D721Med (cell line): ENCODE results near the gene UXS1.

Source experiments
- DNase-seq: peaks from one replicate; pipeline ENCODE4 v3.0.0; 2011; ENCODE audit warnings: low spot score; ENCODE audit not compliant: insufficient read length
- FAIRE-seq: peaks from 2 replicates; lab custom pipeline; 2011; peaks lifted over from hg19 to GRCh38; lab: Jason Lieb, UNC
- TF ChIP-seq, protein P1 (sequence below): IDR thresholded peaks from 2 replicates; pipeline ENCODE4 v1.5.1; 2012; ENCODE audit warnings: mild to moderate bottlenecking, control low read depth; ENCODE audit not compliant: insufficient read depth; ENCODE audit errors: missing control alignments

UXS1 gene

DNA sequence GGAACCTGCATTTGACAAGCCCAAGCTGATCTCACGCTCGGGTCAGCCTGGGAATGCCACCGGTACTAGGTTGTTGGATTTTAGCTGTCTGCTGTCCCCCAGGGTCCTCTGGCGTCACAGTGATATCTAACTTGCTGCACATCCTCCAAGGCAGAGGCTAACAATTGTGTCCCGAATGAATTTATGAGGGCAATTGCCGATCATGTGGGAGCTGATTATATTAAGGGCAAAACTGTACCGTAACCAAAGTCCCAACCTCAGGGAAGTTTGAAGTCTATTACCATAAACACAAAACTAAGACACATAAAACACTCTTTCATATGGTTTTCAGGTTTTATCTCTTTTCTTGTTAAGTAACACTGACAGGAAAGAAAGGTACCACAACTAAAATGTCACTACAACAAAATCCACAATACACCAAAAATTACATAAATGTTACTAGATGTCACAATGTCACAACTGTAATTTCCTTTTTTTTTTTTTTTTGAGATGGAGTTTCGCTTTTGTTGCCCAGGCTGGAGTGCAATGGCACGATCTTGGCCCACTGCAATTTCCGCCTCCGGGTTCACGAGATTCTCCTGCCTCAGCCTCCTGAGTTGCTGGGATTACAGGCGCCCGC lies 6.7 kb downstream of the UXS1 start:
- TF ChIP-seq, protein P1, sequence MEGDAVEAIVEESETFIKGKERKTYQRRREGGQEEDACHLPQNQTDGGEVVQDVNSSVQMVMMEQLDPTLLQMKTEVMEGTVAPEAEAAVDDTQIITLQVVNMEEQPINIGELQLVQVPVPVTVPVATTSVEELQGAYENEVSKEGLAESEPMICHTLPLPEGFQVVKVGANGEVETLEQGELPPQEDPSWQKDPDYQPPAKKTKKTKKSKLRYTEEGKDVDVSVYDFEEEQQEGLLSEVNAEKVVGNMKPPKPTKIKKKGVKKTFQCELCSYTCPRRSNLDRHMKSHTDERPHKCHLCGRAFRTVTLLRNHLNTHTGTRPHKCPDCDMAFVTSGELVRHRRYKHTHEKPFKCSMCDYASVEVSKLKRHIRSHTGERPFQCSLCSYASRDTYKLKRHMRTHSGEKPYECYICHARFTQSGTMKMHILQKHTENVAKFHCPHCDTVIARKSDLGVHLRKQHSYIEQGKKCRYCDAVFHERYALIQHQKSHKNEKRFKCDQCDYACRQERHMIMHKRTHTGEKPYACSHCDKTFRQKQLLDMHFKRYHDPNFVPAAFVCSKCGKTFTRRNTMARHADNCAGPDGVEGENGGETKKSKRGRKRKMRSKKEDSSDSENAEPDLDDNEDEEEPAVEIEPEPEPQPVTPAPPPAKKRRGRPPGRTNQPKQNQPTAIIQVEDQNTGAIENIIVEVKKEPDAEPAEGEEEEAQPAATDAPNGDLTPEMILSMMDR, result no peak
- no peak for DNase-seq
- FAIRE-seq, result no peak

DNA sequence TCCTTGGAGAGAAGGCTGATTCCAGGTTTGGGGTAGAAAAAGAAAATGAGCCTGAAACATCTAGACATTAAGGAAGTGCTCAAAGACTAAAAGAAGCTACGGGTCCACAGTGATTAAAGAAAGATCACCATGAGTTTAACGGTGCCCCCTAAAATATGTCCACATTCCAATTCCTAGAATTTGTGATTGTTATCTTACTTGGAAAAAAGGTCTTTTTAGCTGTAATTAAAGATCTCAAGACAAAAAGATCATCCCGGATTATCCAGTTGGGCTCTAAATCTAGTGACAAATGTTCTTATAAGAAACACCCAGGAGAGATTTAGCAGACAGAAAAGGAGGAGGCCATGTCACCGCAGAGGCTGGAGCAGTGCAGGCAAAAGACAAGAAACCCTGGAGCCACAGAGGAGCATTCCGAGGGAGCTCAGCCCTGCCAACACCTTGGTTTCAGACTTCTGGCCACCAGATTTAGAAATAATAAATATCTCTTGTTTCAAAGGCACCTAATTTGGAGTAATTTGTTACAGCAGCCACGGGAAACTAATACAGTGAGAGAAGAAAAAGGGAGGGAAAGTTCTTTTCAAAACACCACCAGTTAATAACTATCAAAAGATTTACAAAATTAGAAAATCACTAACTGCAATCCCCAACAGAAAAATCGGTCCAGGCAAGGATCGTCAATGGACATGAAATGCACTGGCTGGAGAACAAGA lies 8.5 kb downstream of the UXS1 start:
- DNase-seq (peak; percentile 54), FAIRE-seq (no peak)
- TF ChIP-seq, protein P1, result no peak

DNA sequence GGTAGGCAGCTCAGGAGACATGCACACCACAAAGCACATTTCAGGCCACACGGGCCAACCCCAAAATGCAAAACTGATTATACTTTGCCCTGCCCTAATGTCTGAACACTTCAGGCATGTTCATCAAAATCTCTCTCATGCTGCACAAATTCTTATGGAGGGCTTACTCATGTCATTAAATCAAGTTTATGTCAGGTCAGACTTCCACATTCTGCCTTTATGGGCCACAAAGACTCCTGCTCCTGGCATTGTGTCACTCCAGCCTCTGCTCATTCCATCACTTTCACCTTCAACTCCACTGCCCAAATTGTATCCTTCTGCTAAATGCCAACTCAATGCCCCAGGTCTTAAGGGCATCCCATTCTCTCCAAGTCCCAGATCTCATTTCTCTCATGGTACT lies 9.2 kb downstream of the UXS1 start:
- TF ChIP-seq, protein P1, result no peak
- FAIRE-seq, result no peak
- no peak for DNase-seq

DNA sequence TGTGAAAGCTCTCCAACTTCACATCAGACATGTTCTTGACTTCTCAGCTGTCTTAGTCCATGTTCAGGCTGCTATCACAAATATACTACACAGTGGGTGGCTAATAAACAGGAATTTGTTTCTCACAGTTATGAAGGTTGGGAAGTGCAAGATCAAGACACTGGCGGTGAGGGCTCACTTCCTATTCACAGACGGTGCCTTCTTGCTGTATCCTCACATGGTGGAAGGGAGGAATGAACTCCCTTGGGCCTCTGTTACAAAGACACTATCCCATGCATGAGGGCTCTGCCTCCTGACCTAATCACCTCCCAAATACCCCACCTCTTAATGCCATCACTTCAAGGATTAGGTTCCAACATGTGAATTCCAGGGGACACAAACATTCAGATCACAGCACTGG lies 9.7 kb downstream of the UXS1 start:
- TF ChIP-seq, protein P1, result no peak
- no peak for DNase-seq
- FAIRE-seq, result no peak

DNA sequence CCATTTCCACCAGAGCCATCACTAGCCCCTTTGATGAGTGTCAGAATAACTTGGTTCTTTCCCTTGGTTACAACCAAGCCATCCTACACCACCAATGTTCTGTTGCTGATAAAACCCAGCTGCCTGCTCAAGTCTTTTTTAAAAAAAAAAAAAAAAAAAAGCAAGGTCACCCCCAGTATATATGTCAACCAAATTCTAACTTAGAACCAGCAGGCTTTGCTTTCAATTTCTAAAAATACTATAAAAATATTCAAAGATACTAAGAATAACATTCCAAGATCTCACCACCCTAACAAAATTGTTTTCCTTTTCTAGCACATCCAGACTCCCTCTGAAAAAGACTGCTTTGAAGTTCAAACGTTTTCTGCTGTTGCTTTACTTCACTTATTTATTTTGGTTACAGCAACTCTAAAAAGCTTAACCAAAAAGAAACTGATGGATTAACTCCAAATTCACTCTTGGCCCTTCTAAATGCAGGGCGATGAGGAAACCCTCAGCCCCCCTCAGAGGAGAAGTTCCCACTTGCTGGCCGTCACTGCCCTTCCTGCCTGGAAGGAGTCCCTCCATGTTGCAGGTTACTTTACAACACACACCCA lies 10.9 kb downstream of the UXS1 start:
- TF ChIP-seq, protein P1, result no peak
- DNase-seq, result no peak
- no peak for FAIRE-seq

DNA sequence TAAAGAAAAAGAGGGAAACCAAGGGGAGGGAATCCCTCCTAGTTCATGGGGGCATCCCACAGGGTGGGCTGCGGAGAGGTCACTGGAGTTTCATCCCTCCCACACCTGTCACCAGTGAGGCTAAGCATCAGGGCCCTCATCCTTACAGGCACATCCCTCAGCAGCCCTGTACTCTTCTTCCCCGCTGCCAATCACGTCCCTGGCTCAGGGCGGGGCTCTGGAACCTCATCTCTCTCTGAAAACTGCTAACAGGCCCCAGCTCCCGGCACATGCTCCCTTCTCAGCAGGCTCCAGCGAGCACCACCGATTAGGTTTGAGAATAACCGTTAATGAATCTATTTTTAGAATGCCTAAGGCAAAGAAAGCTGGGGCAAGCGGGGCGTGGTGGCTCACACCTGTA lies 13.0 kb downstream of the UXS1 start:
- TF ChIP-seq, protein P1, result no peak
- no peak for FAIRE-seq

DNA sequence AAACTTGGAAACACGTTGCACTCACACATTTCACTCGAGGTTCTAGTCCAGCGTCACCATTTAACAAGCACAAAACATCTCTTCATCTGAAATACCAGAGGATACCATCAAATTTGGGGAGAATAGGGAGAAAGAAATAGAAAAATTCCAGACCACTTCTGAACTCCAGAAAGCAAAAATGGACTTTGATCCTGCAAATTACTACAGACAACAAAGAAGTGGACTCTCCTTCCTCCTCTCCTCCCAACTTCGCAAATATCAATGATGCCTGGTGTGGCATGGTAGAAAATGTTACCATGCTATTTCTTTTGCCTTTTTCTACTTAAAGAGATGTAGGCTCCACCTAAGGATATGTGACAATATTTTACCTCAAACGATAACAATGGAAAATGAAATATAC lies 13.5 kb downstream of the UXS1 start:
- FAIRE-seq (no peak), DNase-seq (no peak)
- TF ChIP-seq, protein P1, result no peak

More for the DNA sequence above, 13.0 kb downstream of the UXS1 start:
- DNase-seq, result no peak
